ENCODE results near the gene ATP13A5. TPM values are rescaled to one million over a fixed set of nuclear protein-coding genes. Genes with fewer than 3 reads are reported as not detected.

Gene ATP13A5
- total RNA-seq, 1 donor from 2014 or later, result not detected

DNA sequence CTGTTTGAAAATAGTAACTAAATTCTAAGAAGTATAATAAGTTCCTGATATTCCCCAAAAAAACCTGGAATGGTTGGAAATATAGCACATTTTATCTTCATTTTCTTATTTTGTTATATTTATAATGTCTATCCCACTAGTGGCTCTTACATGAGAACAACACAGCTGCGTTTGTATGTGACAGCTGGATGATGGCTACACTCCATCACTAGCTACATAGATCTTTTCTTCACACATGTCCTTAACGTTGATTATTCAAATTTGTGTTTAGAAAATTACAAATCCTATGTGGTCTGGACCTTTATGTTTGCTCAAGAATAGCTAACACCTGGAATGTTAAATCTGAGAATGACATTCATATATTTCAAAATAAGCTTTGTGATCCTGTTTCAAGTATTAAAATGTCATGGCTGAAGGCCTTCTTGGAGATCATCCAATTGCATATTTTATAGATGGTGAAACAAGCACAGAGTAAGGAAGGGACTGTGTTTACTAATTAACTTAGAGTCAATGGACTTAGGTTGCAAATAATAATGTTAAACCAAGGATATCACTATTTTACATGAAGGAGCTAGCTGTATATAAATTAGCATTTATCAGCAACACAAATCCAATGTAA, 60.8 kb downstream of the ATP13A5 start:
- TF ChIP-seq CTCF (IDR thresholded peaks at IDR 0.05; ENCODE audit: insufficient read depth, low read length, severe bottlenecking), result no peak
- Histone ChIP-seq H3K27me3 (ENCODE audit: control insufficient read depth, insufficient read depth, low read length) (no peaks in the 10 kb centered on the region), H3K36me3 (ENCODE audit: control insufficient read depth, insufficient read depth, low read length) (no peaks in the 10 kb centered on the region), H3K4me3 (ENCODE audit: low read depth, low read length) (no peak overlapping the region)
- FAIRE-seq, result no peak
- no peak for DNase-seq (ENCODE audit: low read depth)

- FAIRE-seq, result no peak
- TF ChIP-seq CTCF (IDR thresholded peaks at IDR 0.05; ENCODE audit: insufficient read depth, low read length, severe bottlenecking), result no peak
Observed at GRCh38 chr3:193314161-193314560, 64.4 kb downstream of the ATP13A5 start.

DNA sequence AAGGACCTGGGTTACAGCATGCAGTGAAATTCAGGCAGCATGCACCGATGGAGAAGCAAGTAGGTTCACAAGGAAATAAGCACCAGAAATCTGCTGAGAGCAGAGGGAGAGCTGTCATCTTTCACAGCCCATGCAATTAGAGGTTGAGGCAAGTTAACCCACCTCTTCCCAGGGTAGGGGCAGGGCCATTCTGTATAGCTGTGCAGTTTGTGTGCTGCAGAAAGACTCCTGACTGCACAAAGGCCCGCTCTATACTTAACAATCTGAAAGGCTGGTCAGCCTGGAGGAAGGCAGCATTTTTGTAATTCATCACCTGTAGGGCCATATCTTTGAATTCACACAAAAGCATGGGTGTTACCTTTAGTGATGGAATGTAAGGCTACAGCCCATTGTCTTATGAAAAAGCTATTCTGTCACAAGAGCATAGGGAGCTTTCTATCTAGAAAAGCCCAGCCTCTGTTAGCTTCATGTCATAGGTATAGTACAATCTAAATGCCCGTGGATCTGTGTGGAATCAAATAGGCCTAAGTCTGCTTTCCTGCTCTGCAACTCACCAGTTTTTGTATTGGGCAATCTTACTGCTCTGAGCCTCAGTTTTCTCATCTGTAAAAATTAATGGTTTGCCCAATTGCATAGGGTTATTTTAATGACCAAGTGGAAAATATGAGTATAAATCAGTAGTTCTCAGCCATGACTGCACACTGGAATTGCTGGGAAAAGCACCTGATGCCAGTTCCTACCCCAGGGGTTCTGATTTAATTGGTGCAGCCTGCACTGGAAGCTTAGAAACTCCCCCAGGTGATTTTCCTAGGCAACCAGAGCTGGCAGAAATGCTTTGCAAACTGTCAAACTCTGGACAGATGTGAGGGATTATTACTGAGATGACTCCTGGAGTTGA, 65.2 kb downstream of the ATP13A5 start:
- peak; percentile 55 for FAIRE-seq
- H3K36me3 ChIP-seq (ENCODE audit: control insufficient read depth, insufficient read depth, low read length), result no peaks in the 10 kb centered on the region
- DNase-seq (ENCODE audit: low read depth), result no peak
- no peaks in the 10 kb centered on the region for H3K27me3 ChIP-seq (ENCODE audit: control insufficient read depth, insufficient read depth, low read length)
- H3K4me3 ChIP-seq (ENCODE audit: low read depth, low read length), result no peak overlapping the region
- TF ChIP-seq CTCF (IDR thresholded peaks at IDR 0.05; ENCODE audit: insufficient read depth, low read length, severe bottlenecking), result no peak

More at GRCh38 chr3:193314161-193314560, 64.4 kb downstream of the ATP13A5 start:
- no peak overlapping the region for H3K4me3 ChIP-seq (ENCODE audit: low read depth, low read length)
- DNase-seq (ENCODE audit: low read depth), result no peak
- H3K27me3 ChIP-seq (ENCODE audit: control insufficient read depth, insufficient read depth, low read length), result no peaks in the 10 kb centered on the region
- H3K36me3 ChIP-seq (ENCODE audit: control insufficient read depth, insufficient read depth, low read length), result no peaks in the 10 kb centered on the region

- DNase-seq (ENCODE audit: low read depth), result no peak
- Histone ChIP-seq H3K4me3 (ENCODE audit: low read depth, low read length) (no peak overlapping the region), H3K27me3 (ENCODE audit: control insufficient read depth, insufficient read depth, low read length) (no peaks in the 10 kb centered on the region), H3K36me3 (ENCODE audit: control insufficient read depth, insufficient read depth, low read length) (no peaks in the 10 kb centered on the region)
- no peak for TF ChIP-seq CTCF (IDR thresholded peaks at IDR 0.05; ENCODE audit: insufficient read depth, low read length, severe bottlenecking)
- no peak for FAIRE-seq
Observed at GRCh38 chr3:193310914-193311723, 67.4 kb downstream of the ATP13A5 start.

DNA sequence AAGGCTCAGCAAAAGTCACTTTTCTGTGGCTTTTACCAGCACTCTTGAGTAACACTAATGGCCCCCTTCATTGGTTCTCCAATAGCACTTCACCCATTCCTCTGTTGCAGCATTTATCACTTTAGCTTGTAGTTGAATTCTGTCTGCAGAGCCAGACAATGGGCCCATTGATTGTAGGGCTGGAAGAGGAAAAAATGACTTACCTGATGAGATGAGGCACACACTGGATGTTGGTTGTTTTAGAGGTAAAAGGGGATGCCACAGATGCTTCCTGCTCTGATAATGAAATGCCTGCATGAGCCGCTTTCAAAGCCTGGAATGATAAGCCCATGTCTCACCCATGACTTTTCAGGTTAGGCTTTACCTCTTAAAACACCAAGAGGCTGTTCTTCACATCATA, 73.2 kb downstream of the ATP13A5 start:
- no peak for TF ChIP-seq CTCF (IDR thresholded peaks at IDR 0.05; ENCODE audit: insufficient read depth, low read length, severe bottlenecking)
- no peaks in the 10 kb centered on the region for H3K27me3 ChIP-seq (ENCODE audit: control insufficient read depth, insufficient read depth, low read length)
- H3K36me3 ChIP-seq (ENCODE audit: control insufficient read depth, insufficient read depth, low read length), result no peaks in the 10 kb centered on the region
- H3K4me3 ChIP-seq (ENCODE audit: low read depth, low read length), result no peak overlapping the region
- DNase-seq (ENCODE audit: low read depth), result no peak
- no peak for FAIRE-seq
